GM12878 (cell line): ENCODE data around the gene MAPK8IP3. TPM values are rescaled to one million over a fixed set of nuclear protein-coding genes. Genes with fewer than 3 reads are reported as not detected.

ENCODE experiments used
- E4F1 ChIP-seq: fragments of 450-650 bp; IDR thresholded peaks from 2 replicates; pipeline ENCODE4 v1.6.1; 2018; ENCODE audit warnings: borderline replicate concordance, mild to moderate bottlenecking; ENCODE audit not compliant: partially characterized antibody
- EP300 ChIP-seq, 2 experiments: fragments of 150-350 bp in 1 of 2; IDR thresholded peaks; 2 replicates each; pipeline ENCODE4 v1.6.1; 2011 to 2012; ENCODE audit warnings: low read depth in 2 of 2, low read length in 2 of 2, borderline replicate concordance in 1 of 2, improper control_type of control experiment in 1 of 2, inconsistent platforms in 1 of 2; ENCODE audit not compliant: control insufficient read depth in 1 of 2
- REST ChIP-seq: IDR thresholded peaks from 2 replicates; pipeline ENCODE4 v1.6.1; 2012; ENCODE audit warnings: mild to moderate bottlenecking, low read depth, low read length
- SUZ12 ChIP-seq: fragments of 200-600 bp; sonication (generic); IDR thresholded peaks from one replicate; pipeline ENCODE4 v1.6.1; 2018; ENCODE audit warnings: antibody characterized with exemption, mild to moderate bottlenecking; ENCODE audit not compliant: unreplicated experiment
- TCF12 ChIP-seq: IDR thresholded peaks from 2 replicates; pipeline ENCODE4 v1.6.1; 2011; ENCODE audit warnings: low read depth, mild to moderate bottlenecking, low read length
- polyA plus RNA-seq, 11 experiments: library from polyadenylated mRNA; depleted of rRNA in 4 of 11; unstranded in 6 of 11; stranded (reverse) in 5 of 11; fragments of >200 nt; fragmentation: Nextera tagmentation in 4 of 11; fragmentation: Illumina TruSeq in 1 of 11; extraction: Ambion mirVana in 4 of 11; extraction: Trizol in 1 of 11; gene quantifications; 1 replicate in 1 of 11; 2 replicates in 10 of 11; pipeline versions ENCODE4 v1.2.1 to v1.2.3, GENCODE V29; 2011 to 2016; ENCODE audit warnings: inconsistent platforms in 2 of 11, missing spikeins in 2 of 11, low read depth in 1 of 11
- total RNA-seq, 4 experiments: library from RNA; depleted of rRNA in 3 of 4; stranded (reverse); fragments of >200 nt in 3 of 4; fragmentation: Illumina TruSeq in 1 of 4; extraction: Trizol in 1 of 4; gene quantifications; 2 replicates each; pipeline versions ENCODE4 v1.2.1 to v1.2.3, GENCODE V29; 2013 to 2021

The MAPK8IP3 gene
- total and polyA plus RNA-seq, 10 of the 15 experiments (the other 5 are each of a cell fraction or from before 2014, with no cell fraction given) = 0.06 to 67.9 (median 18.2) TPM

GRCh38 chr16:1705688-1706385 lies at the start of gene MAPK8IP3 (continued):
- TF ChIP-seq SUZ12 (no peak), TCF12 (peak; percentile 4; the same call in 1 of the 2 replicates), E4F1 (no peak), EP300 (IDR thresholded peaks at IDR 0.05; ENCODE audit: borderline replicate concordance in 1 of 2, control insufficient read depth in 1 of 2, low read depth in 2 of 2, low read length in 2 of 2) (0 out of 4 replicates have a peak, but pooled peaks of 1 of the 2 experiments have one; percentile 40), REST (0 out of 2 replicates have a peak, but pooled peaks have one; percentile 7)
